HepG2 (cell line): ENCODE data around the gene RGCC. TPM values are rescaled to one million over a fixed set of nuclear protein-coding genes. Genes with fewer than 3 reads are reported as not detected.

ENCODE experiments used
- ATAC-seq: fragments of 200-7000 bp; cut with Tn5 transposase; 3 replicates; pipeline ENCODE4 v1.9.1; 2020; ENCODE audit warnings: mild to moderate bottlenecking, moderate library complexity
- BruUV-seq: library from RNA; stranded (reverse); fragments of 400-500 nt; replicated peaks from 2 replicates; lab custom pipeline; 2021; lab: Mats Ljungman, UMichigan
- CTCF ChIA-PET: fragments of 300-600 bp; formaldehyde crosslinking; extraction: SDS; loops from one replicate; lab custom pipeline; 2021; ENCODE audit warnings: low total read pairs, inconsistent platforms, low intra/inter-chr PET ratio; lab: Yijun Ruan, JAX
- POLR2A ChIA-PET: fragments of 350-600 bp; sonication (Branson Sonifier 250); formaldehyde crosslinking; loops from one replicate; lab custom pipeline; 2020; ENCODE audit warnings: antibody characterized with exemption, inconsistent platforms; lab: Yijun Ruan, JAX
- DNase-seq: peaks from one replicate; pipeline ENCODE4 v3.0.0-alpha.2; 2015; ENCODE audit warnings: low spot score
- FAIRE-seq: peaks from 3 replicates; lab custom pipeline; 2011; peaks lifted over from hg19 to GRCh38; lab: Jason Lieb, UNC
- H2AFZ ChIP-seq: one replicate; pipeline ENCODE4 v1.6.1; 2011; ENCODE audit warnings: low read length, inconsistent platforms
- H3K27ac ChIP-seq: fragments of 300-600 bp; 3 replicates; pipeline ENCODE4 v1.8.0; 2011; ENCODE audit warnings: mixed run types, mild to moderate bottlenecking, mixed read lengths, low read length, inconsistent platforms; ENCODE audit not compliant: insufficient read depth; ENCODE audit errors: extremely low read length
- H3K27me3 ChIP-seq, 2 experiments: fragments of 200-600 bp in 1 of 2; 2 replicates in 1 of 2; 3 replicates in 1 of 2; pipeline versions ENCODE4 v1.6.0 to v1.8.0; 2011; ENCODE audit warnings: low read length in 2 of 2, mild to moderate bottlenecking in 2 of 2, moderate library complexity in 2 of 2, inconsistent platforms in 1 of 2; ENCODE audit not compliant: insufficient read depth in 2 of 2, control insufficient read depth in 1 of 2
- H3K36me3 ChIP-seq, 2 experiments: fragments of 200-600 bp in 1 of 2; replicated peaks in 1 of 2; 2 replicates in 1 of 2; 3 replicates in 1 of 2; pipeline versions ENCODE4 v1.5.1 to v1.8.0; 2011; ENCODE audit warnings: low read length in 2 of 2, inconsistent platforms in 1 of 2; ENCODE audit not compliant: insufficient read depth in 2 of 2, control insufficient read depth in 1 of 2
- H3K4me1 ChIP-seq: 2 replicates; pipeline ENCODE4 v1.5.1; 2012; ENCODE audit warnings: low read length, inconsistent platforms; ENCODE audit not compliant: insufficient read depth
- H3K4me2 ChIP-seq: 2 replicates; pipeline ENCODE4 v1.6.0; 2011; ENCODE audit warnings: low read depth, low read length, inconsistent platforms
- H3K4me3 ChIP-seq, 3 experiments: fragments of 200-600 bp in 1 of 3; sonication (generic), shearing (Covaris generic) in 1 of 3; replicated peaks in 1 of 3; 2 replicates each; pipeline ENCODE4 v1.5.1; 2011 to 2016; ENCODE audit warnings: low read length in 3 of 3, inconsistent platforms in 2 of 3, low read depth in 2 of 3, mild to moderate bottlenecking in 2 of 3, control low read depth in 1 of 3, mixed read lengths in 1 of 3; ENCODE audit not compliant: insufficient read depth in 1 of 3
- H3K79me2 ChIP-seq: one replicate; pipeline ENCODE4 v1.6.1; 2011; ENCODE audit warnings: low read length, inconsistent platforms; ENCODE audit not compliant: insufficient read depth
- H3K9ac ChIP-seq: 2 replicates; pipeline ENCODE4 v1.6.0; 2011; ENCODE audit warnings: mild to moderate bottlenecking, low read depth, low read length, inconsistent platforms; ENCODE audit not compliant: insufficient read depth
- H3K9me3 ChIP-seq: 2 replicates; pipeline ENCODE4 v1.5.1; 2012; ENCODE audit warnings: mild to moderate bottlenecking, low read length
- H4K20me1 ChIP-seq: 2 replicates; pipeline ENCODE4 v1.6.0; 2011; ENCODE audit warnings: inconsistent platforms, mild to moderate bottlenecking, low read length, moderate library complexity; ENCODE audit not compliant: insufficient read depth
- CEBPG ChIP-seq: IDR thresholded peaks from 2 replicates; pipeline ENCODE4 v1.6.1; 2016
- EED ChIP-seq: sonication (generic); formaldehyde crosslinking; IDR thresholded peaks from 2 replicates; pipeline ENCODE4 v1.5.0; 2020; ENCODE audit warnings: mild to moderate bottlenecking, missing genetic modification reagents
- EHMT2 ChIP-seq: fragments of 200-600 bp; sonication (generic); IDR thresholded peaks from 2 replicates; pipeline ENCODE4 v1.7.0; 2017; ENCODE audit warnings: antibody characterized with exemption, low read depth, low read length, borderline replicate concordance
- MAX ChIP-seq: IDR thresholded peaks from 2 replicates; pipeline ENCODE4 v1.6.1; 2012; ENCODE audit warnings: inconsistent platforms
- MLLT10 ChIP-seq: sonication (generic); formaldehyde crosslinking; IDR thresholded peaks from 2 replicates; pipeline ENCODE4 v1.4.0; 2020; ENCODE audit warnings: missing genetic modification reagents
- NR2F2 ChIP-seq: IDR thresholded peaks from 2 replicates; pipeline ENCODE4 v1.6.1; 2012; ENCODE audit warnings: low read depth, inconsistent platforms, borderline replicate concordance
- SKIL ChIP-seq: sonication (generic); formaldehyde crosslinking; IDR thresholded peaks from 2 replicates; pipeline ENCODE4 v1.8.0; 2022; ENCODE audit warnings: missing genetic modification reagents, mild to moderate bottlenecking, moderate library complexity, borderline replicate concordance
- SNRNP70 ChIP-seq: fragments of 200-400 bp; formaldehyde crosslinking; IDR thresholded peaks from 2 replicates; pipeline ENCODE4 v1.6.1; 2017; ENCODE audit warnings: mild to moderate bottlenecking, low read depth, low read length, moderate library complexity
- ZBTB44 ChIP-seq: sonication (generic); formaldehyde crosslinking; IDR thresholded peaks from 2 replicates; pipeline ENCODE4 v1.4.0; 2020; ENCODE audit warnings: missing genetic modification reagents
- ZNF598 ChIP-seq: sonication (generic); formaldehyde crosslinking; IDR thresholded peaks from 2 replicates; pipeline ENCODE4 v1.5.1; 2020; ENCODE audit warnings: mild to moderate bottlenecking, missing genetic modification reagents, borderline replicate concordance
- ZNF781 ChIP-seq: sonication (generic); formaldehyde crosslinking; IDR thresholded peaks from 2 replicates; pipeline ENCODE4 v1.5.1; 2020; ENCODE audit warnings: borderline replicate concordance, mild to moderate bottlenecking, missing genetic modification reagents; ENCODE audit errors: not compliant biosample characterization
- ZZZ3 ChIP-seq: sonication (generic); formaldehyde crosslinking; IDR thresholded peaks from 2 replicates; pipeline ENCODE4 v1.4.0; 2020; ENCODE audit warnings: missing genetic modification reagents, mild to moderate bottlenecking, borderline replicate concordance
- WGBS: methylation state at CpG from one replicate; pipeline ENCODE4 v1.1.6; 2017; ENCODE audit warnings: low lambda C conversion rate; 5-methylcytosine and 5-hydroxymethylcytosine counted together
- in situ Hi-C: cut with HindIII; loops from 2 replicates; pipeline ENCODE4 v1.10.0; 2017; ENCODE audit warnings: low pct_unique_long_range_greater_than_20kb; ENCODE audit not compliant: extremely low pct_ligation_motif_present
- intact Hi-C: fragments of 100-400 bp; cut with micrococcal nuclease; formaldehyde crosslinking; loops from one replicate; pipeline ENCODE4 v1.10.0; 2022; ENCODE audit not compliant: unreplicated experiment
- polyA plus RNA-seq, 8 experiments: library from polyadenylated mRNA; depleted of rRNA in 3 of 8; stranded (reverse) in 7 of 8; unstranded in 1 of 8; fragments of >200 nt; fragmentation: Illumina TruSeq in 4 of 8; extraction: Trizol in 4 of 8; gene quantifications; 2 replicates each; pipeline versions ENCODE4 v1.2.1 to v1.2.3, GENCODE V29; 2011 to 2016; ENCODE audit warnings: low read depth in 4 of 8, missing spikeins in 1 of 8, mixed read lengths in 1 of 8; ENCODE audit not compliant: insufficient read depth in 1 of 8
- total RNA-seq, 5 experiments: library from RNA; depleted of rRNA; stranded (reverse); fragments of >200 nt; fragmentation: Illumina TruSeq; extraction: Trizol; gene quantifications; 2 replicates each; pipeline ENCODE4 v1.2.3, GENCODE V29; 2016; ENCODE audit warnings: low read depth in 1 of 5

The RGCC gene
- total and polyA plus RNA-seq, 2 of the 13 experiments (the other 11 are each of a cell fraction or from before 2014, with no cell fraction given): 0.20 to 8.4 TPM

GRCh38 chr13:41512441-41512840, 55.1 kb downstream of the RGCC start (continued):
- TF ChIP-seq ZBTB44 (no peak), NR2F2 (no peak)

- Histone ChIP-seq H2AFZ (no peak overlapping the region), H3K79me2 (no peaks in the 10 kb centered on the region), H3K9me3 (no peaks in the 10 kb centered on the region), H3K4me1 (no peaks in the 10 kb centered on the region), H3K9ac (no peak overlapping the region), H3K4me2 (no peak overlapping the region), H3K27ac (no peak overlapping the region), H3K36me3 (no peaks in the 10 kb centered on the region), H3K4me3 (no peak overlapping the region), H3K27me3 (peaks cover 0 to 4% of the 10 kb centered on the region in 2 experiments; a peak in 2 of 5 replicates), H4K20me1 (no peaks in the 10 kb centered on the region)
- ChIA-PET CTCF (no interaction called here), POLR2A (no interaction called here)
- TF ChIP-seq SNRNP70 (no peak), ZZZ3 (no peak), MLLT10 (CRISPR knock-in tag) (no peak), MAX (no peak), EED (CRISPR knock-in tag) (no peak), EHMT2 (no peak), SKIL (no peak), ZNF598 (CRISPR knock-in tag) (no peak), CEBPG (no peak), ZNF781 (no peak)
- no TSS peak for BruUV-seq
- no peak for ATAC-seq
- FAIRE-seq: no peak
- intact Hi-C loops: no loop called here
- in situ Hi-C loops: no loop called here
- no peak for DNase-seq
- WGBS: 77% methylated on average over 11 of the region's 11 CpGs
Observed at GRCh38 chr13:41513600-41513999, 56.2 kb downstream of the RGCC start.
